Fibroblast of pulmonary artery (primary cell): ENCODE results near the gene POLD1.

ENCODE experiments used
- DNase-seq: peaks from one replicate; pipeline ENCODE4 v3.0.0-alpha.2; 2010; ENCODE audit warnings: low read depth
- H3K4me3 ChIP-seq: replicated peaks from 2 replicates; pipeline ENCODE4 v1.5.1; 2011; ENCODE audit warnings: low read depth, mild to moderate bottlenecking, control low read depth, low read length, moderate library complexity
- TF ChIP-seq, protein P1 (sequence below): IDR thresholded peaks from 2 replicates; pipeline ENCODE4 v1.5.1; 2011; ENCODE audit warnings: mild to moderate bottlenecking, control low read depth, low read length, inconsistent platforms; ENCODE audit errors: missing control alignments

The POLD1 gene

DNA sequence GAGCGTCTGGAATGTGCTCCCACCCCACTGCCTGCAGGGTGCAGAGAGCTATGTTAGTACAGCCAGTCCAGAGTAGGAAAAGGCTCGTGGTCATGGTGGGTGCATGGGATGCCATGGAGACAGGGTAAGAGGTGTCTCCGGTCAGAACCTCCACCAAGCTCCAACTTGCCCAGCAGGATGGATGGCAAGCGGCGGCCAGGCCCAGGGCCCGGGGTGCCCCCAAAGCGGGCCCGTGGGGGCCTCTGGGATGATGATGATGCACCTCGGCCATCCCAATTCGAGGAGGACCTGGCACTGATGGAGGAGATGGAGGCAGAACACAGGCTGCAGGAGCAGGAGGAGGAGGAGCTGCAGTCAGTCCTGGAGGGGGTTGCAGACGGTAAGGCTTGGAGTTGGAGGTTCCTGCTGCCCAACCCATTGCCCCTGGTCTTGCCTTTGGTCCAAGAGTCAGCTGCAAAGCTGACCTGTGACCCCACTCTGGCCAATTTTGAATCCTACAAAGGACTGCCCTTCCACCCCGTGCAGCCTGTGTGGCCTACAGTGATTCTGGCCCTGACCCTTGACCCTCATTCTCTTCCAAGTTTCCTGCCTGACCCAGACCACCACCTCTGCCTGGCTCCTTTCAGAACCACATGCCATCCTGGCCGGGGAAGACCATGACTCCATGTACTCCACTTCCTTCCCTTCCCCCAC is 14.7 kb downstream of the POLD1 start:
- H3K4me3 ChIP-seq: no peak overlapping the region
- no peak for DNase-seq
- TF ChIP-seq, protein P1, sequence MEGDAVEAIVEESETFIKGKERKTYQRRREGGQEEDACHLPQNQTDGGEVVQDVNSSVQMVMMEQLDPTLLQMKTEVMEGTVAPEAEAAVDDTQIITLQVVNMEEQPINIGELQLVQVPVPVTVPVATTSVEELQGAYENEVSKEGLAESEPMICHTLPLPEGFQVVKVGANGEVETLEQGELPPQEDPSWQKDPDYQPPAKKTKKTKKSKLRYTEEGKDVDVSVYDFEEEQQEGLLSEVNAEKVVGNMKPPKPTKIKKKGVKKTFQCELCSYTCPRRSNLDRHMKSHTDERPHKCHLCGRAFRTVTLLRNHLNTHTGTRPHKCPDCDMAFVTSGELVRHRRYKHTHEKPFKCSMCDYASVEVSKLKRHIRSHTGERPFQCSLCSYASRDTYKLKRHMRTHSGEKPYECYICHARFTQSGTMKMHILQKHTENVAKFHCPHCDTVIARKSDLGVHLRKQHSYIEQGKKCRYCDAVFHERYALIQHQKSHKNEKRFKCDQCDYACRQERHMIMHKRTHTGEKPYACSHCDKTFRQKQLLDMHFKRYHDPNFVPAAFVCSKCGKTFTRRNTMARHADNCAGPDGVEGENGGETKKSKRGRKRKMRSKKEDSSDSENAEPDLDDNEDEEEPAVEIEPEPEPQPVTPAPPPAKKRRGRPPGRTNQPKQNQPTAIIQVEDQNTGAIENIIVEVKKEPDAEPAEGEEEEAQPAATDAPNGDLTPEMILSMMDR: no peak

DNA sequence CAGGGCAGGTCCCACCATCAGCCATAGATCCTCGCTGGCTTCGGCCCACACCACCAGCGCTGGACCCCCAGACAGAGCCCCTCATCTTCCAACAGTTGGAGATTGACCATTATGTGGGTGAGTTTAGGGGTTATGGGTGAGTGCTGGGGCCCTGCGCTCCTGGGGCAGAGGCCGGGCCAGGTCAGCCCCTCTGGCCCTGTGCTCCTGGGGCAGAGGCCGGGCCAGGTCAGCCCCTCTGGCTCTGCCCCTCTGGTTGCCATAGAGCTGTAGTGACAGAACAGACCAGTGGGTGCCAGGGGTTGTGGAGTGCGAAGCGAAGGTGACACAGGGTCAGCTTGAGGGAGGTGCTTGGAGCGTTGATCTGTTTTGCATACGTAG is 15.2 kb downstream of the POLD1 start:
- no peak for DNase-seq
- TF ChIP-seq, protein P1: no peak
- H3K4me3 ChIP-seq: no peak overlapping the region

DNA sequence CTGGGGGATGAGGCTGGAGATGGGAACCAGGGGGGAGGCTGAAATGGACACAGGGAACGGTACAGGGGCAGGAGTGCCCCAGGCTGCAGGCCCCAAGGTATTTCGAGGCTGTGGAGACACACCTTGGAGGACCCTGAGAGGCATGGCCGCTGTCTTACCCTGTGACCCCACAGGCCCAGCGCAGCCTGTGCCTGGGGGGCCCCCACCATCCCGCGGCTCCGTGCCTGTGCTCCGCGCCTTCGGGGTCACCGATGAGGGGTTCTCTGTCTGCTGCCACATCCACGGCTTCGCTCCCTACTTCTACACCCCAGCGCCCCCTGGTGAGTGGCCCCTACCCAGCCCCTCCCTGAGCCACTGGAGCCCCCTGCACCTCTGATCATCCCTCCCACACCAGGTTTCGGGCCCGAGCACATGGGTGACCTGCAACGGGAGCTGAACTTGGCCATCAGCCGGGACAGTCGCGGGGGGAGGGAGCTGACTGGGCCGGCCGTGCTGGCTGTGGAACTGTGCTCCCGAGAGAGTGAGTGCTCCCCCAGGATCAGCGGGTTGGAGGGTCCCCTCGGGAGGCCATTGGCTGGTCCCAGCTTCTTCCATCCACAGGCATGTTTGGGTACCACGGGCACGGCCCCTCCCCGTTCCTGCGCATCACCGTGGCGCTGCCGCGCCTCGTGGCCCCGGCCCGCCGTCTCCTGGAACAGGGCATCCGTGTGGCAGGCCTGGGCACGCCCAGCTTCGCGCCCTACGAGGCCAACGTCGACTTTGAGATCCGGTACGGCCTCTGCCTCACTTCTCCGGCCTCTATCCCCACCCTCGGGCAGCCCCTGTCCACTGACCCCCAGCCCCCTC is 17.7 kb downstream of the POLD1 start:
- TF ChIP-seq, protein P1: no peak
- H3K4me3 ChIP-seq: no peak overlapping the region
- DNase-seq: no peak

DNA sequence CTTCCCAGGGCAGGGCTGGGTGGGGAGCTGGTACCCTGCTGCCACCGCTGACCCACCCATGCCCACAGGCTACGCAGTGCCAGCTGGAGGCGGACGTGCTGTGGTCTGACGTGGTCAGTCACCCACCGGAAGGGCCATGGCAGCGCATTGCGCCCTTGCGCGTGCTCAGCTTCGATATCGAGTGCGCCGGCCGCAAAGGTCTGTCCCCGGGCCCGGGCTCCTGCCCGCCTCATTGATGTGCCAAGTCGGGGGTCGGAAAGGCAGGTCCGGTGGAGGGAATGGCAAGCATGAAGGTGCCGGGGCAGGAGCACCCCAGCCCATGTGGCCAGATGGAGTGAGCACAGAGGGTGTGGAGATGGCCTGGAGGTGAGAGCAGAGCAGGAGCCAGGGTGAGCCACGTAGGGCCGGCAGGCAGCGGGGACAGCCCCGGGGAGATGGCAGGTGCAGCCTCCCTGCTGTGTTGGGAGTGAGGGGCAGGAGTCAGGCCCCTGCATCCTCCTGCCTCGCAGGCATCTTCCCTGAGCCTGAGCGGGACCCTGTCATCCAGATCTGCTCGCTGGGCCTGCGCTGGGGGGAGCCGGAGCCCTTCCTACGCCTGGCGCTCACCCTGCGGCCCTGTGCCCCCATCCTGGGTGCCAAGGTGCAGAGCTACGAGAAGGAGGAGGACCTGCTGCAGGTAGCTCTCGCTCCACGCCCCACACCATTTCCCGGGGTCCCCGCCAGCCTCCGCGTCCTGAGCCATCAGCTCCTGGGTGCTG is 18.6 kb downstream of the POLD1 start:
- H3K4me3 ChIP-seq: no peak overlapping the region
- TF ChIP-seq, protein P1: no peak
- DNase-seq: no peak

DNA sequence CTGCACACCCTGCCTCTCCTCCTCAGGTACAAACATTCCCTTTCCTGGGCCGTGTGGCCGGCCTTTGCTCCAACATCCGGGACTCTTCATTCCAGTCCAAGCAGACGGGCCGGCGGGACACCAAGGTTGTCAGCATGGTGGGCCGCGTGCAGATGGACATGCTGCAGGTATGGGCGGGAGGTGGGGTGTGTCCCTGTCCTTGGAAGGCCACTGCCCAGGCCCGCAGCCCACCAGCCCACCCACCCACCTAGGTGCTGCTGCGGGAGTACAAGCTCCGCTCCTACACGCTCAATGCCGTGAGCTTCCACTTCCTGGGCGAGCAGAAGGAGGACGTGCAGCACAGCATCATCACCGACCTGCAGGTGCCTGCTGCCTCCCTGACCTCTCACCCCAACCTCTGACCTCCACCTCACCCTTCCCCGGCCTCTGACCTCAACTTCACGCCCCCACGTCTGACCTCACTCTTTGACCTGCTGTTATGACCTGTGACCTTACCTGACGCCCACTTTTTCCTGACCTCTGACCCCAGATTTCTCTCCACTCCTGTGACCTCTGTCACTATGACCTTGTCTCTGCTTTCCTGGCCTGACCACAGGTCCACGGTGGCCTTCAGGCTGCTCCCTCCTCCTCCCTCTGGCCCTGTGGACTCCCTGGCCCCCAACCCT is 22.1 kb downstream of the POLD1 start:
- H3K4me3 ChIP-seq: no peak overlapping the region
- no peak for DNase-seq

DNA sequence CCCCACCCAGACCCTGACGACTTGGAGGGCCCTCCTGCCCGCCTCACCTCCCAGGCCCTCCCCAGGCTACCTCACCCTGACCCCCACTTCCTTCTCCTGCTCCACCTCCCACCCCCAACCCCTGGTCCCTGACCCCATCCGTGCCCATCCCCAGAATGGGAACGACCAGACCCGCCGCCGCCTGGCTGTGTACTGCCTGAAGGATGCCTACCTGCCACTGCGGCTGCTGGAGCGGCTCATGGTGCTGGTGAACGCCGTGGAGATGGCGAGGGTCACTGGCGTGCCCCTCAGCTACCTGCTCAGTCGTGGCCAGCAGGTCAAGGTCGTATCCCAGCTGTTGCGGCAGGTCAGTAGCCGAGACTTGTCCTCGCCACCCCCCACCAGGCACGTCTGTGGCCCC is 22.7 kb downstream of the POLD1 start:
- no peak for DNase-seq
- TF ChIP-seq, protein P1: no peak
- no peak overlapping the region for H3K4me3 ChIP-seq

More for the DNA sequence above, 22.1 kb downstream of the POLD1 start:
- TF ChIP-seq, protein P1: no peak
